GM21381 (cell line): Measurements from ENCODE around the gene ZNF594.
"Not testable (repeated sequence)": the region's sequence is repeated elsewhere in the genome, so short reads cannot be mapped to it uniquely, and the experiment has no call there.

Experiments used
- ATAC-seq: cut with Tn5 transposase; IDR thresholded peaks from one replicate; pipeline ENCODE4 v1.9.1; 2021; ENCODE audit warnings: mild to moderate bottlenecking, moderate library complexity; ENCODE audit not compliant: unreplicated experiment

The ZNF594 gene

GRCh38 chr17:5203178-5203907, 11.7 kb upstream of the ZNF594 start:
- ATAC-seq, result no peak

GRCh38 chr17:5201011-5201410, 9.3 kb upstream of the ZNF594 start:
- no peak for ATAC-seq

GRCh38 chr17:5200360-5200759, 8.7 kb upstream of the ZNF594 start:
- ATAC-seq, result no peak

- no peak for ATAC-seq
These were observed 6.8 kb upstream of the ZNF594 start for GRCh38 chr17:5198472-5198871.

- ATAC-seq, result no peak
These were observed 2.7 kb upstream of the ZNF594 start for GRCh38 chr17:5194346-5194745.

- no peak for ATAC-seq
These were observed 7.4 kb downstream of the ZNF594 start for GRCh38 chr17:5184288-5184687.

- no peak for ATAC-seq
These were observed 8.3 kb downstream of the ZNF594 start for GRCh38 chr17:5183410-5183793.

- no peak for ATAC-seq
These were observed 8.9 kb downstream of the ZNF594 start for GRCh38 chr17:5182597-5183409.

GRCh38 chr17:5181509-5182305, 10.0 kb downstream of the ZNF594 start:
- no peak for ATAC-seq

GRCh38 chr17:5179003-5179402, 12.7 kb downstream of the ZNF594 start:
- no peak for ATAC-seq

- ATAC-seq, result not testable (repeated sequence)
These were observed 16.6 kb downstream of the ZNF594 start for GRCh38 chr17:5175027-5175426.

- ATAC-seq, result not testable (repeated sequence)
These were observed 25.7 kb downstream of the ZNF594 start for GRCh38 chr17:5165791-5166564.

GRCh38 chr17:5164436-5164835, 27.2 kb downstream of the ZNF594 start:
- ATAC-seq, result no peak

- ATAC-seq, result not testable (repeated sequence)
These were observed 29.9 kb downstream of the ZNF594 start for GRCh38 chr17:5161793-5162192.

GRCh38 chr17:5160702-5161101, 31.0 kb downstream of the ZNF594 start:
- ATAC-seq, result not testable (repeated sequence)

GRCh38 chr17:5146122-5146521, 45.5 kb downstream of the ZNF594 start:
- not testable (repeated sequence) for ATAC-seq

GRCh38 chr17:5142877-5143276, 48.8 kb downstream of the ZNF594 start:
- ATAC-seq, result not testable (repeated sequence)

GRCh38 chr17:5139458-5139732, 52.3 kb downstream of the ZNF594 start:
- ATAC-seq, result no peak

- no peak for ATAC-seq
These were observed 52.8 kb downstream of the ZNF594 start for GRCh38 chr17:5138616-5139457.

- not testable (repeated sequence) for ATAC-seq
These were observed 53.5 kb downstream of the ZNF594 start for GRCh38 chr17:5138198-5138544.
